Hepatocyte (in vitro differentiated cells): ENCODE data around the gene GLRA3.

Experiments used
- EZH2 ChIP-seq: fragments of 200-600 bp; sonication (generic); IDR thresholded peaks from 2 replicates; pipeline ENCODE4 v1.6.1; 2016; ENCODE audit warnings: antibody characterized with exemption, mild to moderate bottlenecking, borderline replicate concordance
- TF ChIP-seq, protein P1 (sequence below): fragments of 200-600 bp; sonication (generic); IDR thresholded peaks from 2 replicates; pipeline ENCODE4 v1.5.1; 2016; ENCODE audit warnings: antibody characterized with exemption, mild to moderate bottlenecking; ENCODE audit not compliant: poor library complexity

DNA sequence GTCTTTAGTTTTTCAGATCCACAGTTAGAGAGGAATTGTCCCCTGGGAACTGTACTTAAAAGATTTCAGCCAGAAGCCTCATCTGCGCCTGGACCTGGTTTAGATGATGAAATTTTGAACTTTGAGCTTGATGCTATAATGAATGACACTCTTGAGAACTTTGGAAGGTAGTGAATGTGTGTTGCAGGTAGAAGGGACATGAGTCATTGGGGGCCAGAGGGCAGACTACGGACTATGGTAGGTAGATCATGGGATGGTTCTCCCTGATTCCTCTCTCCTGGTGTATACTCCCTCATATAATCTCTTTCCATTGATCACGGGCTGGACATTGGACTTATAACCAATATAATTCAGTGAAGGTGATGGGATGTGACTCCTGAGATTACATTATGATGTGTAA is 38.9 kb upstream of the GLRA3 start:
- TF ChIP-seq, protein P1, sequence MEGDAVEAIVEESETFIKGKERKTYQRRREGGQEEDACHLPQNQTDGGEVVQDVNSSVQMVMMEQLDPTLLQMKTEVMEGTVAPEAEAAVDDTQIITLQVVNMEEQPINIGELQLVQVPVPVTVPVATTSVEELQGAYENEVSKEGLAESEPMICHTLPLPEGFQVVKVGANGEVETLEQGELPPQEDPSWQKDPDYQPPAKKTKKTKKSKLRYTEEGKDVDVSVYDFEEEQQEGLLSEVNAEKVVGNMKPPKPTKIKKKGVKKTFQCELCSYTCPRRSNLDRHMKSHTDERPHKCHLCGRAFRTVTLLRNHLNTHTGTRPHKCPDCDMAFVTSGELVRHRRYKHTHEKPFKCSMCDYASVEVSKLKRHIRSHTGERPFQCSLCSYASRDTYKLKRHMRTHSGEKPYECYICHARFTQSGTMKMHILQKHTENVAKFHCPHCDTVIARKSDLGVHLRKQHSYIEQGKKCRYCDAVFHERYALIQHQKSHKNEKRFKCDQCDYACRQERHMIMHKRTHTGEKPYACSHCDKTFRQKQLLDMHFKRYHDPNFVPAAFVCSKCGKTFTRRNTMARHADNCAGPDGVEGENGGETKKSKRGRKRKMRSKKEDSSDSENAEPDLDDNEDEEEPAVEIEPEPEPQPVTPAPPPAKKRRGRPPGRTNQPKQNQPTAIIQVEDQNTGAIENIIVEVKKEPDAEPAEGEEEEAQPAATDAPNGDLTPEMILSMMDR, result no peak
- no peak for TF ChIP-seq EZH2
